ENCODE data around the gene MEPCE. TPM values are rescaled to one million over a fixed set of nuclear protein-coding genes. Genes with fewer than 3 reads are reported as not detected.

MEPCE gene
- total and polyA plus RNA-seq, 10 donors, result 31.4 to 82.2 (median 59.0) TPM

DNA sequence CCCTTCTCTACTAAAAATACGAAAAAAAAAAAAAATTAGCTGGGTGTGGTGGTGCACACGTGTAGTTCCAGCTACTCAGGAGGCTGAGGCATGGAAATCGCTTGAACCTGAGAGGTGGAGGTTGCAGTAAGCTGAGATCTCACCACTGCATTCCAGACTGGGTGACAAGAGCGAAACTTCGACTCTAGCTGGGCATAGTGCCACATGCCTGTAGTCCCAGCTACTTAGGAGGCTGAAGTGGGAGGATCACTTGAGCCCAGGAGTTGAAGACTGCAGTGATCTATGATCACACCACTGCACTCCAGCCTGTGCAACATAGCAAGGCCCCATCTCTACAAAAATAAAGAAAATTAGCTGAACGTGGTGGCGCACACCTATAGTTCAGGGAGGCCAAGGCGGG is 35.7 kb downstream of the MEPCE start:
- H3K27ac ChIP-seq, result peak overlapping the region in 2 of 8 donors; percentile 31 to 60
- H3K36me3 ChIP-seq, result peaks cover 0 to 97% (median 40%) of the 10 kb centered on the region in 6 donors
- H3K27me3 ChIP-seq (replicated peaks in 1 of 7), result no peaks in the 10 kb centered on the region
- DNase-seq, result no peak
- intact Hi-C loops (cut with DNase I; ENCODE audit: low total_unique reads), result no loop called here
- WGBS, 5 donors, result 72 to 88% (median 83%) methylated on average over 8 of the region's 8 CpGs
- TF ChIP-seq, protein P1, sequence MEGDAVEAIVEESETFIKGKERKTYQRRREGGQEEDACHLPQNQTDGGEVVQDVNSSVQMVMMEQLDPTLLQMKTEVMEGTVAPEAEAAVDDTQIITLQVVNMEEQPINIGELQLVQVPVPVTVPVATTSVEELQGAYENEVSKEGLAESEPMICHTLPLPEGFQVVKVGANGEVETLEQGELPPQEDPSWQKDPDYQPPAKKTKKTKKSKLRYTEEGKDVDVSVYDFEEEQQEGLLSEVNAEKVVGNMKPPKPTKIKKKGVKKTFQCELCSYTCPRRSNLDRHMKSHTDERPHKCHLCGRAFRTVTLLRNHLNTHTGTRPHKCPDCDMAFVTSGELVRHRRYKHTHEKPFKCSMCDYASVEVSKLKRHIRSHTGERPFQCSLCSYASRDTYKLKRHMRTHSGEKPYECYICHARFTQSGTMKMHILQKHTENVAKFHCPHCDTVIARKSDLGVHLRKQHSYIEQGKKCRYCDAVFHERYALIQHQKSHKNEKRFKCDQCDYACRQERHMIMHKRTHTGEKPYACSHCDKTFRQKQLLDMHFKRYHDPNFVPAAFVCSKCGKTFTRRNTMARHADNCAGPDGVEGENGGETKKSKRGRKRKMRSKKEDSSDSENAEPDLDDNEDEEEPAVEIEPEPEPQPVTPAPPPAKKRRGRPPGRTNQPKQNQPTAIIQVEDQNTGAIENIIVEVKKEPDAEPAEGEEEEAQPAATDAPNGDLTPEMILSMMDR (IDR thresholded peaks at IDR 0.05 in 8 of 11, conservative IDR thresholded peaks at IDR 0.05 in 3 of 11), result no peak
- TF ChIP-seq POLR2AphosphoS5 (IDR thresholded peaks at IDR 0.05) (no peak), POLR2A (IDR thresholded peaks at IDR 0.05) (no peak)
- peaks cover 13 to 57% (median 35%) of the 10 kb centered on the region in 6 donors for H3K4me1 ChIP-seq
- H3K4me3 ChIP-seq, result no peak overlapping the region
- H3K9me3 ChIP-seq, result no peaks in the 10 kb centered on the region

DNA sequence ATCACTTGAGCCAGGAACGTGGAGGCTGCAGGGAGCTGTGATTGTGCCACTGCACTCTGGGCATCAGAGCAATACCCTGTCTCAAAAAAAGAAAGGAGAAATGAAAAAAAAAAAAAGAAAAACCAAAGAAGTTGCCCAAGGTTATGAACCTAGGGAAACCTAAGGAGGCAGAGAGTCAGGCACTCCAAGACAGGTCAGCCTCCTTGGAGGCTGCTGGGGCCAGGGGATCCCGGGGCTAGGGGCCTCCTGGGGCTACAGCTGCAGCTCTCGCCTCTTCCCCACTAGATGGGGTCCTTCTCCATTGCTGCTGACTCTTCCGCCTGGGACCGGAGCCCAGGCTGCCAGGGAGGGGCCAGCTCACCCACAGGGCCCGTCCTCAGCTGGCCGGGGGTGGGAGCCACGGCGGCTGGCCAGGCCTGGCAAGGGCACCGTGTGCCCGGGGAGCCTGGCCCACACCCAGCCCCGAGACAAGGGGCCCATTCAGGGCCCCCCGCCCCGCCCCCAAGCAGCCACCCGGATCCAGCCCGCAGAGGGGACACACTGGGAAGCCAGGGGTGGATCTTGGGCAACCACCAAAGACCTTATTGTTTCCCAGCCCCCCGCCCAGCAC is 36.2 kb downstream of the MEPCE start:
- Histone ChIP-seq H3K27me3 (replicated peaks in 1 of 7) (no peaks in the 10 kb centered on the region), H3K9me3 (no peaks in the 10 kb centered on the region), H3K27ac (peak overlapping the region in 5 of 8 donors; percentile 31 to 60 (median 48)), H3K4me1 (peaks cover 13 to 62% (median 35%) of the 10 kb centered on the region in 6 donors), H3K4me3 (no peak overlapping the region), H3K36me3 (peaks cover 0 to 97% (median 44%) of the 10 kb centered on the region in 6 donors)
- TF ChIP-seq POLR2AphosphoS5 (IDR thresholded peaks at IDR 0.05) (peak; percentile 64 to 83 (median 76)), POLR2A (IDR thresholded peaks at IDR 0.05) (no peak)
- TF ChIP-seq, protein P1 (IDR thresholded peaks at IDR 0.05 in 8 of 11, conservative IDR thresholded peaks at IDR 0.05 in 3 of 11), result peak in 10 of 11 experiments; percentile 15 to 75 (median 56)
- peak; percentile 84 for DNase-seq
- intact Hi-C loops (cut with DNase I; ENCODE audit: low total_unique reads), result no loop called here
- 15 to 49% (median 27%) methylated on average over 10 to 17 of the region's 17 CpGs for WGBS, 5 donors

DNA sequence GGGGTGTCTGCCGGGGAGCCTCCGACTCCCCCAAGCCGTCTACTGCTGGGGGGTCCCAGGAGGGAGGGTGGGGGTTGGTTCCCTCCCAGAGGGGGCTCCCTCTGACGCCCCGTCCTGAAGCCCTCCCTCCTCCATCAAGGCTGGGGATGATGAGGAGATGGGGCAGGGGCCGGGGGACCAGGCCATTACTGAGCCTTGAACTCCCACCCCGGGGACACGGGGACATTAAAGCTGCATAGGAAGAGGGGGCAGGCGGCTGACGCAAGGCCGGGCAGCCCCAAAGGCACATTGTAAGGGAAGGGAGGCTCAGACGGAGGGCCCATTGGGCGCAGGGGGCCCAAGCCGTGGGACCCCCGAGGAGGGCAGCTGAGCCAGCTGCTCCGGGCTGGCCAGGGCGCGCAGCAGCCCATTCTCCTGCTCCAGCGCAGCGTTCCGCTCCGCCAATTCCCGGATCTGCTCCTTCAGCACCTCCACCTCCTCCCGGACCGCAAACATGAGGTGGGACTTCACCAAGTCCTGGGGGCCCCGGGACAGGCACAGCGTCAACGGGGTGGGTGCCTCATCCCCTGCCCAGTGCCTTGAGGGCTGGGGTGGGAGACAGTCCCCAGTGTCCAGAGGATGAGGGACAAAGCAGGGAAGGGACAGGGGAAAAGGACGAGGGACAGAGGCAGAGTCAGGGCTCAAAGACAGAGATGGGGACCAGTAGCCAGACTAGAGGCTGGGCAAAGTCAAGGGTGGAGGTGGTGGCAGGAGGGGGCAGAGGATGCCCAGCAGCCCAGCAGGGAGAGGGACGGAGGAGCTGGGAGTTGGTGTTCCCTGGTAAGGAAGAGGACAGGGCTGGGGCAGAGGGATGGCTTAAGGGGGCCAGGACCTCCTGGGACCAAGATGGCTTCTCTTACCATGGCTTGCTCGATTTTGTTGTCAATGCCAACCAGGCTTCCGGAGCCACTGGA is 37.3 kb downstream of the MEPCE start:
- 82 to 90% (median 84%) methylated on average over 30 to 32 of the region's 32 CpGs for WGBS, 5 donors

DNA sequence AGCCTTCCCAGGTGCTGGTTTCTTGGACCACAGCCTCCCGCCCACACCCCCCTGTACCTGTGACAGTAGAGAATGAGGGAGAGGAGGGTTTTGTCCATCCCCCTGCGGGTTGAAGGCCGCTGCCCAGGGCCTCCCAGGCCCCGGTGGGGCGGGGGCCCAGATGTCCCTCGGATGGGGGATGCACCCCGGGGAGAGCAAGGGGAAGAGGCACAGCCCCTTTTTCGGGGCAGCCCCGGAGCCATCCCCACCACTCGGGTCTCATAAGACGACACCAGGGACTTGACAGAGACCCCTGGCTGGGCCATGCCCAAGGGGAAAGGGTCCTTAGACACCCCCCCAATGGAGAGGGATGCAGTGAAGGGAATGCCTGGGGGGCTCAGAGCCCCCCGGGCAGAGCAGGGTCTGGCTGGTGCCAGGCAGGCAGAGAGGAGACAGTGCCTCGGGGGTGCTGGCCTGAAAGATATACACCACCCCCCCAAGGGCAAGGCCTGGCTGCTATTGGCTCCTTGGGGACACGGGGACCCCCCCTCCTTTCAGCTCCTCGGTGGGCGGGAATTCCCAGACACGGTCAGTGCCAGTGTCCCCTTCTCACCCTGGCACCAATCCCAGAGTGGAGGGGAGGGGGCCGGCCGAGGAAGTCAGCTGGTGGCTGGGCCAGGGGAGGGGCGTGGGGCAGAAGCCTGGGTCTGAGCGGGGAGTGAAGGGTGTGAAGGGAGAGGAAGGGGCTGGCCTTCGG is 38.2 kb downstream of the MEPCE start:
- TF ChIP-seq, protein P1 (IDR thresholded peaks at IDR 0.05 in 8 of 11, conservative IDR thresholded peaks at IDR 0.05 in 3 of 11), result no peak
- peak in 1 of 3 donors; percentile 47 for TF ChIP-seq POLR2AphosphoS5 (IDR thresholded peaks at IDR 0.05)
- no peaks in the 10 kb centered on the region for H3K9me3 ChIP-seq
- intact Hi-C loops (cut with DNase I; ENCODE audit: low total_unique reads), result loop anchor here (2.0 kb wide), 1 partner anchor 95 kb away; no protein-coding TSS in a partner anchor
- peak; percentile 76 for DNase-seq
- peaks cover 17 to 82% (median 45%) of the 10 kb centered on the region in 6 donors for H3K4me1 ChIP-seq
- H3K27me3 ChIP-seq (replicated peaks in 1 of 7), result no peaks in the 10 kb centered on the region
- H3K36me3 ChIP-seq, result peaks cover 0 to 97% (median 46%) of the 10 kb centered on the region in 6 donors
- peak overlapping the region in 2 of 8 donors; percentile 21 to 28 for H3K27ac ChIP-seq
- WGBS, 5 donors, result 69 to 82% (median 74%) methylated on average over 13 to 22 of the region's 22 CpGs
- H3K4me3 ChIP-seq, result no peak overlapping the region

More for the DNA sequence above, 37.3 kb downstream of the MEPCE start:
- H3K9me3 ChIP-seq, result no peaks in the 10 kb centered on the region
- no peak overlapping the region for H3K4me3 ChIP-seq
- peaks cover 13 to 73% (median 38%) of the 10 kb centered on the region in 6 donors for H3K4me1 ChIP-seq
- TF ChIP-seq POLR2AphosphoS5 (IDR thresholded peaks at IDR 0.05), result peak in 2 of 3 donors; percentile 38 to 69
- TF ChIP-seq POLR2A (IDR thresholded peaks at IDR 0.05), result no peak
- H3K27me3 ChIP-seq (replicated peaks in 1 of 7), result no peaks in the 10 kb centered on the region
- DNase-seq, result no peak
- H3K36me3 ChIP-seq, result peaks cover 0 to 97% (median 45%) of the 10 kb centered on the region in 6 donors
- H3K27ac ChIP-seq, result peak overlapping the region in 2 of 8 donors; percentile 21 to 60
- intact Hi-C loops (cut with DNase I; ENCODE audit: low total_unique reads), result no loop called here

Data from spleen (tissue), 11 donors.